Cerebellar cortex (tissue), 1 donor: ENCODE data around the gene B4GALT6.

Experiments
- DNase-seq: peaks from one replicate; pipeline ENCODE4 v3.0.0-alpha.2; 2015; ENCODE audit warnings: low spot score

B4GALT6 gene

GRCh38 chr18:31595121-31595771 lies 89.1 kb downstream of the B4GALT6 start:
- no peak for DNase-seq

GRCh38 chr18:31592506-31593157 lies 91.7 kb downstream of the B4GALT6 start:
- DNase-seq, result no peak

- no peak for DNase-seq
Measured at GRCh38 chr18:31591628-31592027, 92.8 kb downstream of the B4GALT6 start, which contains the start of gene TTR. TTR (plus strand) TSS chr18:31591877; CDS start chr18:31591903, 26 bp downstream.

DNA sequence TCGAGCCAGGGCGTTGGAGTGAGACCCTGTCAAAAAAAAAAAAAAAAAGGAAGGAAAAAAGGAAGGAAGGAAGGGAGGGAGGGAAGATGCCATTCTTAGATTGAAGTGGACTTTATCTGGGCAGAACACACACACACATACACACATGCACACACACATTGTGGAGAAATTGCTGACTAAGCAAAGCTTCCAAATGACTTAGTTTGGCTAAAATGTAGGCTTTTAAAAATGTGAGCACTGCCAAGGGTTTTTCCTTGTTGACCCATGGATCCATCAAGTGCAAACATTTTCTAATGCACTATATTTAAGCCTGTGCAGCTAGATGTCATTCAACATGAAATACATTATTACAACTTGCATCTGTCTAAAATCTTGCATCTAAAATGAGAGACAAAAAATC lies 93.3 kb downstream of the B4GALT6 start:
- DNase-seq, result no peak

DNA sequence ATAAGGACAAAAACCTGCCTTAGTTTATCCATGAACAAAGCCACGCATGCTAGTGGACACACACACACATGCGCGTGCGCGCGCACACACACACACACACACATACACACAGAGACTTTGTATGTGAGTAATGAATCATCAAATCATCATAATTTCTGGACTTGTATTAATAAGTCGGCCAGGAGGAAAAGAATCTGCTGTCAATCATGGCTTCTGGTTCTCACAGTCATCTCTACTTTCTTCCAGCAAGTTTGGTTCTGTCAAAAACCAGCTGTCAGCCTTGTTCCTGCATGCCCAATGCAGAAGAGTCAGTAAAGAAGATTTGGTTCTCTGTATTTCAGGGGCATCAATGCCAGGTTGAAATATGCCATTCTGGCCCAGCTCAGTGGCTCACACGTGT lies 93.8 kb downstream of the B4GALT6 start:
- DNase-seq, result no peak

DNA sequence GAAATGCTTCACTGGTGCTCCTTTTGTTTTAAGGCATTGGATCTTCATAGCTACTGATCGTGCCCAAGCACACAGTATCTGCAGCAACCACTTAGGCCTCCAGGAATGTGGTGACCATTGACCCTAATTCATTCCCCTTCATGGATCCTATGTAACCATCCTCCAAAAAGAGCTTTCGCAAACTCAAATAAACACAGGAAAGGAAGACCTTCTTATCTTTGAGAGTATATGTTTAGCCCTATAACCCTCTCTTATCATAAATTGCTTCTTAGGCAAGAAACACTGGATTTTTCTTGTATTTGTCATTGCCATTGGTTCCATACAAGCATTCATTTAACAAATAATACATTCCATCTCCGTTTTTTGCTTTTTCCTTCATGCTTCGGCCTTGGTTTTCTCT lies 96.9 kb downstream of the B4GALT6 start:
- DNase-seq, result no peak

- no peak for DNase-seq
Measured at GRCh38 chr18:31586616-31587015, 97.8 kb downstream of the B4GALT6 start.

- no peak for DNase-seq
Measured at GRCh38 chr18:31585991-31586390, 98.4 kb downstream of the B4GALT6 start.

GRCh38 chr18:31583185-31583854 lies 101.1 kb downstream of the B4GALT6 start:
- no peak for DNase-seq

- no peak for DNase-seq
Measured at GRCh38 chr18:31581498-31582197, 102.7 kb downstream of the B4GALT6 start.

DNA sequence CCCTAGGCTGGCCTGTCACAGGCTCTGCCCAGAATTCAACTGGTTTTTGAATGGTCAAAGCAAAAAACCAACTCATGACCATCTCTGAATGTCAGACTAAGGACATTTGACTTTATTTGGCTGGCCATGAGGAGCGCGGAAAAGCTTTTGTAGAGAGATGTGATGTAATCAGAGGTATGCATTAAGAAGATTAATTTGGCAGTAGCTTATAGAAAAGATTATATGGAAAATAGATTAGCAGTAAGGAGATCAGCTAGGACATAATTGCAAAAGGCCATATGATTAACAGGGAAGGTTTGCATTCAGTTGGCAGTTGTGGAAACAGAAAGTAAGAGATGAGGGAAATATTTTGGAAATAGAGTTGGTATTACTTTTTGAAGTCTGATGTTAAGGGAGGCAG lies 105.0 kb downstream of the B4GALT6 start:
- no peak for DNase-seq

- no peak for DNase-seq
Measured at GRCh38 chr18:31578126-31578525, 106.3 kb downstream of the B4GALT6 start.

GRCh38 chr18:31577195-31577594 lies 107.2 kb downstream of the B4GALT6 start:
- DNase-seq, result no peak

GRCh38 chr18:31576670-31577069 lies 107.7 kb downstream of the B4GALT6 start:
- DNase-seq, result no peak

GRCh38 chr18:31575515-31576257 lies 108.7 kb downstream of the B4GALT6 start:
- DNase-seq, result no peak

GRCh38 chr18:31574359-31574758 lies 110.0 kb downstream of the B4GALT6 start:
- no peak for DNase-seq
